OCI-LY7 (cell line): ENCODE results near the gene POR.

Experiments used
- EZH2phosphoT487 ChIP-seq: fragments of 200-600 bp; sonication (generic); IDR thresholded peaks from 2 replicates; pipeline ENCODE4 v1.6.1; 2018; ENCODE audit warnings: low read depth, borderline replicate concordance, mild to moderate bottlenecking, mixed run types, antibody characterized with exemption, low read length, moderate library complexity, mixed read lengths
- TF ChIP-seq, protein P1 (sequence below): fragments of 200-600 bp; sonication (generic); conservative IDR thresholded peaks from 2 replicates; pipeline ENCODE4 v1.5.1; 2014; ENCODE audit warnings: mild to moderate bottlenecking, antibody characterized with exemption, low read length, moderate library complexity, mixed read lengths

DNA sequence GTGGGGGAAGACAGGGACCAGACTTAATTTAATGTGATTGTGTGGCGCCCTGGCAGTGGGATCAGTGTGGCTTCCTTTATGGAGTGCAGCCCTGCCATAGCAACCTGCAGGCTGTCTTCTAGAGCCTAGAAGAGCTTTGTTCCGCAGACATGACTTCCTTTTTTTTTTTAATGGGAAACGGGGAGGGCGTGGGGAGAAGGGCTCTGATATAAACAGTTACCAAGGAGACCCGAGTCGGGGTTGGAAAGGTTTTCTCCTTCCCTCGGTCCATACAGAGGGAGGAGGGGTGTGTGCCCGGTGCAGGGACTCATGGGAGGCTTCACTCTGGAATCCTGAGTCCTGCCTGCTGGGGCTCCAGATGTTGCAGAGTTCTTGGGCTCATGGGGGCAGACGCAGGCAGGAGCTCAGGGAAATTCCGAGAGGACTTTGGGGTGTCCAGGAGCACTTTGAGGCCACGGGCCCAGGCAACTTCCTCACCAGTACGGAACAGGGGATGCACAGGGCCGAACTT is 52.6 kb downstream of the POR start:
- TF ChIP-seq, protein P1, sequence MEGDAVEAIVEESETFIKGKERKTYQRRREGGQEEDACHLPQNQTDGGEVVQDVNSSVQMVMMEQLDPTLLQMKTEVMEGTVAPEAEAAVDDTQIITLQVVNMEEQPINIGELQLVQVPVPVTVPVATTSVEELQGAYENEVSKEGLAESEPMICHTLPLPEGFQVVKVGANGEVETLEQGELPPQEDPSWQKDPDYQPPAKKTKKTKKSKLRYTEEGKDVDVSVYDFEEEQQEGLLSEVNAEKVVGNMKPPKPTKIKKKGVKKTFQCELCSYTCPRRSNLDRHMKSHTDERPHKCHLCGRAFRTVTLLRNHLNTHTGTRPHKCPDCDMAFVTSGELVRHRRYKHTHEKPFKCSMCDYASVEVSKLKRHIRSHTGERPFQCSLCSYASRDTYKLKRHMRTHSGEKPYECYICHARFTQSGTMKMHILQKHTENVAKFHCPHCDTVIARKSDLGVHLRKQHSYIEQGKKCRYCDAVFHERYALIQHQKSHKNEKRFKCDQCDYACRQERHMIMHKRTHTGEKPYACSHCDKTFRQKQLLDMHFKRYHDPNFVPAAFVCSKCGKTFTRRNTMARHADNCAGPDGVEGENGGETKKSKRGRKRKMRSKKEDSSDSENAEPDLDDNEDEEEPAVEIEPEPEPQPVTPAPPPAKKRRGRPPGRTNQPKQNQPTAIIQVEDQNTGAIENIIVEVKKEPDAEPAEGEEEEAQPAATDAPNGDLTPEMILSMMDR = no peak
- TF ChIP-seq EZH2phosphoT487 = no peak
